ENCODE data around the gene GPANK1.

Gene GPANK1

GRCh38 chr6:31661262-31662123 lies 3.3 kb downstream of the GPANK1 start:
- no peak for DNase-seq

GRCh38 chr6:31660381-31661261 lies 4.2 kb downstream of the GPANK1 start, which contains the start of gene C6orf47:
C6orf47 (minus strand) TSS chr6:31660778; CDS start chr6:31659947, 831 bp downstream.
- peak; percentile 62 to 64 for DNase-seq

- DNase-seq = no peak
These were observed 5.0 kb downstream of the GPANK1 start for GRCh38 chr6:31659649-31660380.

- no peak for DNase-seq
These were observed 5.7 kb downstream of the GPANK1 start for GRCh38 chr6:31658983-31659648.

GRCh38 chr6:31658158-31658688 lies 6.6 kb downstream of the GPANK1 start:
- DNase-seq = no peak

- no peak for DNase-seq
These were observed 7.2 kb downstream of the GPANK1 start for GRCh38 chr6:31657406-31658157.

- DNase-seq = no peak
These were observed 9.2 kb downstream of the GPANK1 start, which contains the start of gene APOM for GRCh38 chr6:31655349-31656237. APOM (plus strand) TSS chr6:31655894; CDS start chr6:31655967, 73 bp downstream.

- DNase-seq = no peak
These were observed 10.0 kb downstream of the GPANK1 start for GRCh38 chr6:31654574-31655348.

- DNase-seq = peak in 1 of 2 experiments; percentile 84
These were observed 11.7 kb downstream of the GPANK1 start for GRCh38 chr6:31652925-31653724.

- no peak for DNase-seq
These were observed 13.1 kb downstream of the GPANK1 start for GRCh38 chr6:31651602-31652191.

- no peak for DNase-seq
These were observed 19.5 kb downstream of the GPANK1 start for GRCh38 chr6:31645325-31645724.

- no peak for DNase-seq
These were observed 20.9 kb downstream of the GPANK1 start for GRCh38 chr6:31643818-31644454.

- DNase-seq = no peak
These were observed 21.8 kb downstream of the GPANK1 start for GRCh38 chr6:31642798-31643570.

GRCh38 chr6:31641370-31641769 lies 23.4 kb downstream of the GPANK1 start:
- no peak for DNase-seq

- no peak for DNase-seq
These were observed 24.2 kb downstream of the GPANK1 start for GRCh38 chr6:31640612-31641011.

- DNase-seq = peak; percentile 25 to 27
These were observed 25.3 kb downstream of the GPANK1 start for GRCh38 chr6:31639449-31639861.

GRCh38 chr6:31639043-31639442 lies 25.8 kb downstream of the GPANK1 start:
- no peak for DNase-seq
